SW 1271 (cell line): ENCODE results near the gene ZDHHC1.

Experiments used
- DNase-seq, 2 experiments: peaks; one replicate each; lab custom pipeline; 2025; lab: John Stamatoyannopoulos, UW

The ZDHHC1 gene

DNA sequence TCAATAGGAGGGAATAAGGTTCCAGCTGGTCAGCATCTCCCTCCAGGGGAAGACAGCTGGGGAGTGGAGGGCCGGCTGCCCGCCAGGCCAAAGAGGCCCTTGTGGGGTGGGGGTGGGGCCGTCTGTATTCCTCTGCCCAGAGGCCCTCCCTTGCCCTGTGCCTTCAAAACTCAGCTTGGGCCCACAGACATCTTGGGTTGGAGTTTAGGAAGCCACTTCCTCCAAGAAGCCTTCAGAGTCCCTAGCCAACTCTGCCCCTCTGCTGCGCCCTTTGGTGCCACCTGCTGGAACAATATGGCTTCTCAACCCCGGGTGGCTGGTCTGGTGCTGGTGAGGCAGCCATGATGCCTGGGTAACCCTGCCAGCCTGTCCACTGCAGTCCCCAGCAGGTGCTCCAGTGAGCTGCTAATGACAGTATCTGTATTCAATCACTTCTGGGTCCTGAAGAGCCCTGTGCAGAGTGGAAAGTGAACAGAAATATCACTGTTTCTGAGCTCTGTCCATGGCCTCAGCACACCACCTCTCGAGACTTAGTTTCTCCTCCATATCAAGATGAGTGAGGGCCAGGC lies 31.3 kb upstream of the ZDHHC1 start:
- peak in 1 of 2 experiments; percentile 36 for DNase-seq

DNA sequence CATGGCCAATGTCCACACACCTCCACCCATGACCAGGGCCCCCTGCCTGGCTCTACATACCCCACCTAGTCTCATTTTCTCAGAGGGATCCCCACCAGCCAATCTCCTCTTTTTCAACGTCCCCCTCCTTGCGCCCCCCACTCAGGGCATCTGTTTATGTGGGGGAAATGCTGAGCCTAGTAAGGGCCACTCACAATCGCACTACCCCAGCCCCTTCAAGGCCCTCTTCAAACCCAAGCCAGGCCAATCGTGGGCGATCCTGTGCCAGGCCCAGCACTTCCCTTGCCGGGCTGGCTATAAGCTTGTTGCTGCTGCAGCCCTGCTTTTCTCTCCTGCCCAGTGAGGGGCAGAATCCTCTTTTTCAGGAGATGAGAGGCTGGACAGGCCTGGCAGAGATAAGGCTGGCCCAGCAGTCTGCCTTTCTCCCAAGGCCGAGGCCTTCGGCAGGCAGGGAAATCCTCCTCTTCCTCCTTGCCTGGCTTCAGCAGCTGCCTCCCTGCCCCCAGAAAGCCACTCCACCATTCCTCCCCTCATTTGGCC lies 30.8 kb upstream of the ZDHHC1 start:
- DNase-seq = no peak

DNA sequence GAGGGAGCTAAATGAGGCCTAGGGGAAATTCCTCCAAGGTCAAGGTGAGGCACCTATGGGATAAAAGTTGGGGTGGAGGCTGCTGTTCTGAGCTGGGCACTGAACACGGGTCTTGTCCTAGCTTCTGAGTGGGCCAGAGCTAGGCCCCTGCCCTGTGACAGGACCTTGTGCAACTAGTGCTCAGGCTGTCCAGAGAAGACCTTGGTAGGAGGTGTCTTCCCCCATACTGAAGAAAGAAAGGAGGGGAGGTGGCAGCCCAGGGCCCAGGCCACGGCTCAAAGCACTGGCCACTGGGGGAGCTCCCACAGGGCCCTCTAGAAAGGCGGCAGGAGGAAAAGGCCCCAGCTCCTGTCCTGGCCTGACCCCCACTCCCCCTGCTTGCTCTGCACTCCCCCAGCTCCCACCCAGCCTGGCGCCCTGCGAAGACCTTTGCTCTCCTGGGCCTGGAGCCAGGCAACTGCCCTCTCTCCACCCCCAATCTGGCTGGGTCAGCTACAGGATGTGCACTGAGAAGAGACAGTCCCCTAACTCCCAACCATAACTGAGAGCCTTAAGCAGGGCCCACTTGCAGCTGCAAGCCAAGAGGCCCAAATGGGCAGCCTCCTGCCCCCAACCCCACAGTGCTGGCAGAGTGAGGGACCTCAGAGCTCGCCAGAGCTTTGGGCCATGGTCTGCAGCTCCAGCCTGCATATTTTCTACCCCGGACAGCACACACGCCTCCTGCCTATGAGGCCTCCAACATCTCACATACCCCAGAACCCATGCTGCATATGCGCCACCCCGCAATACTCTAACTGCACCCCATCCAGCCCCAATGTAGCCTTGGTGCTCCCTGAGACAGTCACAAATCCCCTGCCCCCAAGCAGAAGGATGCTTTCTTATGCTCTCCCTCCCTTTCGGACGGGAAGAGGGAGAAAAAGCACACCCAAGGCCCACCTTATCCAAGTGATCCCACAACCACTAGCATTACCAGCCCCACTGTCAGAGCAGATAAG lies 29.9 kb upstream of the ZDHHC1 start:
- DNase-seq = no peak

DNA sequence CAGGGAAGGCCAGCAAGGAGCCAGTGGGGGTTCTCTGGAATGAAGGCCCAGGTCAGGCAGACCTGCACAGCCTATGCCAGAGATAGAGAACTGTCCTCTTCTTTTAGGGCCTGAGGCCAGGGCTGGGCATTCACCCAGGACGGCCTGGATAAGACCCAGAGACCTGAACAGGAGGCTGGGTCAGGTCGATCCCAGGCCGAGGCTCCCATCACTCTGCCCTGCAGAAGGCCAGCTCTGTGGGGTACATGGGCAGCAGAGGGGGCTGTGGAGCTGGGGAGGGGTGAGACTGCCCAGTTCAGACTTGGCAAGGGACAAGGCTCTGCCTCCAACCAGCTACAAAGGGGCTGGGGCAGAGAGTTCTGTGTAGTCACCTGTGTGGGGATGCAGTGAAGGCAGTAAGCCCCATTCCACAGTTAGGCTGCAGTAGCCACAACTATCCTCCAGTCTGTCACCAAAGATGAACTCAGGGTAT lies 29.2 kb upstream of the ZDHHC1 start:
- DNase-seq = no peak

DNA sequence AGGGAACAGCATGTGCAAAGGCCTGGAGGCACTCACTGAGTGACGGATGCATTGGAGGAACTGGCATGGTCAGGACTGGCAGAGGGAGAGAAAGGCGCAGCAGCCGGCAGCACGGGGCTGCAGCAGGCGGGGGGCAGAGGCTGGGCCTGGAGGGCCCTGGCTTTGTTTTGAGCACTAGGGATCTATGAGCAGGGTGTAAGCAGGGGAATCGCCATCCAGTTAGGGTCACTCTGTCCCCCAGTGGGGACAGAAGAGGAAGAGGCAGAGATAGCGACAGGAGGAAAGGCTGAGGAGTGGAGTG lies 28.8 kb upstream of the ZDHHC1 start:
- no peak for DNase-seq

DNA sequence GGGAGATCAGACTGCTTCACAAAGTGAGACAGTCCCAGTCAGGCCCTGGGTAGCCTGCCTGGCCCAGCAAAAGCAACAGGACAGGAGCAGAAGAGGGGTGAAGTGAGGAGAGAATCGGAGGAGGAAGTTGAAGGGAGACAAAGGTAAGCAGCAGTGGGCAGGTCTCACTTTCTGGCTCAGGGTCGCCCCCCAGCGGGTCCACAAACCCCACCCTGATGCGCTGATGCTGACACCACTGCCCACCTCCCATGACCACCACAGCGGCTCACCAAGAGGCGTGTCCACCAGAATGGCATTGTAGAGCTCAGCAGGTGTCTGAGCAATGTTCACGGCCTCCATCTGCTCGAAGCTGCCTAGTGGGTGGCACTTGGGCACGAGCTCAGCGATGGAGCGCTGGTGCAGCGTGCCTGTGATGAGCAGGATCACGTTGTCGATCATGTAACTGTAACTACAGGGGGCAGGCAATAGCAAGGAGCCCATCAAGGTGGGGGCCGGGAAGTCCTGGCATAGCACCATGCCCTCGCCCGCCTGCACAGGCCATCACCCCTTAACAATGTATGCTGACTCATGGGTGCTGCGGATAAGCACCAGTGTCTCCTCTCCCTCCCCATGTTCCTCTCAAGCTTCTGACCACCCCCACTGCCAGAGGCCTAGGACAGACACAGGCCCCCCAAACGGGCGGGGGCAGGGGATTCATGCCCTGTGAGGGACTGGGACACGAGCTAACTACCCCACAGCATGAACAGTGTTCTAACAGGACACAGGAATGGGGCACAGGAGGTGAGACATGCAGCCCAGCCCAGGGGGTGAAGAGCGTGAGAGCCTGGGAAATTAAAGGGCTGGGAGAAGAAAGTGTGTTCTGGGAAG lies 28.2 kb upstream of the ZDHHC1 start:
- no peak for DNase-seq

DNA sequence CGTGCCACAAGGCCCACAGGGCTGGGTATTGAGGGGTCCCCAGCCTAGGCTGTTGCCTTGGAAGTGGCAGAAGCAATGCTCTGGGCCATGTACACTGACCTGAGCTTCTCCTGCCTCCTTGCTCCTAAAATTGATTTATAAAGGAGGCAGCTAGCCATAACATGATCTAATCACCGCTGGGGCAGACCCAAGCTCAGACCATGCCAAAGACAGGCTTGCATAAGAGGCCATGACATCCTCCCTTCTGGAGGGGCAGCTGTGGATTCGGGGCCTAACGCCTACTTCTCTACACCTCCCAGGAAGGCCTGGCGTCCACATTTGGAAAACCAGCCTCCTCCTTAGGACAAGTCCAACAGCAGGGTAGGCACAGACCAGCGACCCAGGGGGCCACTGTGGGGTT lies 27.0 kb upstream of the ZDHHC1 start:
- DNase-seq = no peak

DNA sequence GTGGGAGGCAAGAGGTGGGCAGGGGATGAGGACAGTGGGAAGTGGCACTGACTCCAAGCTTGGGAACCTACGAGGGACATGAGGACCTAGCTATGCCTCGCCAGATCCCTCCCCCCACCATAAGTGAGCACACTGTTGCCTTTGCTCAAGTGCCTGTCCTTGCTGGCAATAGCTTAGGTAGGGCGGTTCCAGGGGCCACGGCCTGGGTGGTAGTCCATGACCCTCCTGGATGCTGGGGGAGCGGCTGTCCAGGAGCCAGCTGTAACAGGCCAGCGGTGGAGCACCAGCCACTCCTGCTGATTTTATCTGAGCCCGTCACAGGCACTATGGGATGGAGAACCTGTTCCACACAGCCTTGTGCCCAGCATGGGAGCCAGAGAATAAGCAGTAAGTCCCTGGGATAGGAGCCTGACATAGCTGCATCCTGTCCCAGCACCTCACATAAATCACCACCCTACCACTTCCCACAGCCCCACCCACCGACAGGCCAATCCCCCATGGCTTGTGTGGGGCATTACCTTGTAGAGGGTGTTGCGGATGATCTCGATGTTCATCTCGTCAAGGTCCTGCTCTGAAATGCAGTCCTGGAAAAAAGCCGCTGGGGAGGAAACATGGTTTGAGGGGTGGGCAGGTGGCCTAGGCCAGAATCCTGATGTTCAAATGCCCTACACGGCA lies 26.4 kb upstream of the ZDHHC1 start:
- no peak for DNase-seq

DNA sequence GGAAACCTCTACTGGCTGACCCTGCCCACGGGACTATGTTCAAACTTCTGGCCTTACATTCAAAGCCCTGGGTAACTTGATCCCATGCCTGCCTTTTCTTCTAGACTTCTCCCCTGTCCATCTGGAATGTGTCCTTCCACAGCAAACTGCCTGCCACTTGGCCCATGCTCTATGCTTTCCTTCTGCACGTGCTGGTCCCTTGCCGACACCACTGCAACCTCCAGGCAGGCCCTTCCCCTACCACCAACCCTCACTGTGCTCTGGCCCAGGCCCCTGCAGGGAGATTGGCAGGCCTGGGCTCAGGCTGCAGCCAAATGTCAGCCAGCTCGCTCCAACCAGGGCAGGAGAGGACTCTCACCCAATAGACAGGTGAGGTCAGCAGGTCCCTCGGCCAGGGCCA lies 25.6 kb upstream of the ZDHHC1 start:
- no peak for DNase-seq

DNA sequence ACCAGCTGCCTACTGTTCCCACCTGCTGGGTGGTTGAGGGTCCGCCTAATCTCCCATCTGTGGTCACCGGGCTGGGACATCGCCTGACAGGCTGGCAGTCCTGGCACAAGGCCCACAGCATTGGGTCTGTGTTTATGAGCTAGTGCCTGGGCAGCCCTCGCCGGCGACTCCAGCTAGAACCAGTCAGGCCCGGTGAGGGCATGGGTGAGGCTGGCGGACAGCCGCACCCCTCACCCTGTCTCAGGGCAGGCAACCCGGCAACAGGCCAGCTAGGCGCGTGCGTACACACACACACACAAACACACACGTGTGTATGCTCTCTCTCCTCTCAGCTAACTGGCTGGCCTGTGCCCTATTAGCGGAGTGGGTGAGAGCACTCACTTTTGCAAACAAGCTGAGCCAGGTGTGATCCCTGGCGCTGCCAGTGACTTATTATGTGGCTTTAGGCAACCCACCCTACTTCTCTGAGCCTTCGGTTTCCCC lies 25.0 kb upstream of the ZDHHC1 start:
- no peak for DNase-seq

DNA sequence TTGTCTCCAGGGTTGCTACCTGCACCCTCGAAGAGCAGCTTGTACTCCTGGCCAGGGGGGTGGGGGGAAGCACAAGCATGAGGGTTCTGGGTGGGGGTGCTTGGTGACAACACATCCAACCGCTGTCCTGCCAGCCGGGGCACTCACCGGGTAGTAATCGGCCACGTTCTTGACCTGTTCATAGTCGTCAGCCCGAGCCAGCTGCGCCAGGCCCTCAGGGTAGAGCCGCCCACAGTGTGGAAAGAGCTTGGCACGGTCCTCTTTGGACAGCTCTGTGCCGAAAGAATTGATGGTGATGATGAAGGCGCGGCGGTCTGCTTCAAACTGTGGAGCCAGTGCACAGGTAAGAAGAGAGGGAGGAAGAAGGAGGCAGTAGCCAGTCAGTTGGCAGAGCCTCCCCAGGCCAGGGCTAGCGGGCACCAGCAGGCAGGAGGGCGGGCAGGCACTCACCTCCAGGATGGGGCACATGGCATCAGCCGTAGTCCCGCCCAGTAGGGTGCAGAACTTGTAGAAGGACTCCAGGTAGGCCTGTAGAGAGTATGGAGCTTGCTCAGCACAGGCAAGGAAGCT lies 22.6 kb upstream of the ZDHHC1 start:
- no peak for DNase-seq

DNA sequence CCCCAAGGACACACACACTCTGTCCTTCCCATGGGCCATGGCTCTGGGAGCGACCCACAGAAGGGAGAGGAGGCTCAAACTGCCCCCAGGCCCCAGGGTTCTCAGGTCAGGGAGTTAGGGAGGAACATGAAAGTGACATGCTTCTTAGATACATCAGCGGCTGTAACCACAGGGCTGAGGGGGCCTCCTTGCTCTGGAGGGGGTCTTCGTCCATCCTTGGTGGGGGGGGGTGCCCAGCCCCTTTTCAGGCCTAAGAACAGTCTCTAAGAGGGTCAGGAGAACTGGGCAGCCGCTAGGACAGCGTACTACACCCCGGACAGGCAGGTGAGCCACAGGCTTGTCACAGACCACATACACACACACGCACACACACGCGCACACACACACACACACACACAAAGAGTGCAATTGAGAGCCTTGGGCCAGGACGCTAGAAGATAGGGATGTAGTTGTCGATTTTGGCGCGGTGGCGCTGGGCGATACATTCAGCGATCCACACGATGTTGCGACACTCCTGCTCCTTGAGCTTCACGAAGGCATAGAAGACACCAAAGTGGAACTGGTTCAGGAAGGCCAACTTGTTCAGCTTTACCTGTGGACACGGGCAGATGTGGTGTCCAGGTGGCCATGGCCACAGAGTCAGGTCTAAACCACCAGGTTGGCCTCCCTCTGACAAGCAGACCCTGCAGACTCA lies 22.0 kb upstream of the ZDHHC1 start:
- no peak for DNase-seq

DNA sequence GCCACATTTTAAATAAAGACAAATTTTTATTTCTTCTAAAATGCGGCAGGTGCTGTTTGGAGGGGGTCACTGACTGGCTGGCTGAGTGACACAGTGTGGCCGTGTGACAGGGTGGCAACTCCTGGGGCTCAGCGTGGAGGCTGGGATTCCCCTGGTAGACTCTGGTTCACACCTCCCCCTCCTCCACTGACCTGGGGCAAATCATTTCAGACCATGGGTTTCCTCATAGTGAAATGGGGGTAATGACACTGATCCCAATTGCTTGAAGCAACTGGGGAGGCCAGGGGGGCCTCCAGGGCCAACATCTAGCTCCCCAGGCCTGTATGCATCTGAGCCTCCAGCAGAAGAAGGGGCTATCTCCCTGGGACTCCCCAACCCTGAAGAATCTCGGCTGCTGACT lies 21.2 kb upstream of the ZDHHC1 start:
- no peak for DNase-seq

DNA sequence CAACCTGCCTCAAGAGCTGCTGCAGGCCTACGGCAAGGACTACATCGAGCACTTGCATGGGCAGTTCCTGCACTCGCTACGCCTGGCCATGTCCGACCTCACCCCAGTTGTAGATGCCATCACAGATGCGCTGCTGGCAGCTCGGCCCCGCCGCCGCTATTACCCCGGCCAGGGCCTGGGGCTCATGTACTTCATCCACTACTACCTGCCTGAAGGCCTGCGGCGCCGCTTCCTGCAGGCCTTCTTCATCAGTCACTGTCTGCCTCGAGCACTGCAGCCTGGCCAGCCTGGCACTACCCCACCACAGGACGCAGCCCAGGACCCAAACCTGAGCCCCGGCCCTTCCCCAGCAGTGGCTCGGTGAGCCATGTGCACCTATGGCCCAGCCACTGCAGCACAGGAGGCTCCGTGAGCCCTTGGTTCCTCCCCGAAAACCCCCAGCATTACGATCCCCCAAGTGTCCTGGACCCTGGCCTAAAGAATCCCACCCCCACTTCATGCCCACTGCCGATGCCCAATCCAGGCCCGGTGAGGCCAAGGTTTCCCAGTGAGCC lies 20.4 kb upstream of the ZDHHC1 start:
- no peak for DNase-seq

DNA sequence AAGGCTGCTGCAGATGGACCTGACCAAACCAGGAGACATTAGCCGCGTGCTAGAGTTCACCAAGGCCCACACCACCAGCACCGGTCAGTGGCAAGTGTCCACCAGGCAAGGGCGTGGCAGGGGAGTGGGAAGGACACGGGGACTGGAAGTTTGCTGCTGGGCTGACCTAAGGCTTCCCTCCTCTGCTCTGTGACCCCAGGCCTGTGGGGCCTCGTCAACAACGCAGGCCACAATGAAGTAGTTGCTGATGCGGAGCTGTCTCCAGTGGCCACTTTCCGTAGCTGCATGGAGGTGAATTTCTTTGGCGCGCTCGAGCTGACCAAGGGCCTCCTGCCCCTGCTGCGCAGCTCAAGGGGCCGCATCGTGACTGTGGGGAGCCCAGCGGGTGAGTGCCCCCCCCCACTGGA lies 19.5 kb upstream of the ZDHHC1 start:
- no peak for DNase-seq

DNA sequence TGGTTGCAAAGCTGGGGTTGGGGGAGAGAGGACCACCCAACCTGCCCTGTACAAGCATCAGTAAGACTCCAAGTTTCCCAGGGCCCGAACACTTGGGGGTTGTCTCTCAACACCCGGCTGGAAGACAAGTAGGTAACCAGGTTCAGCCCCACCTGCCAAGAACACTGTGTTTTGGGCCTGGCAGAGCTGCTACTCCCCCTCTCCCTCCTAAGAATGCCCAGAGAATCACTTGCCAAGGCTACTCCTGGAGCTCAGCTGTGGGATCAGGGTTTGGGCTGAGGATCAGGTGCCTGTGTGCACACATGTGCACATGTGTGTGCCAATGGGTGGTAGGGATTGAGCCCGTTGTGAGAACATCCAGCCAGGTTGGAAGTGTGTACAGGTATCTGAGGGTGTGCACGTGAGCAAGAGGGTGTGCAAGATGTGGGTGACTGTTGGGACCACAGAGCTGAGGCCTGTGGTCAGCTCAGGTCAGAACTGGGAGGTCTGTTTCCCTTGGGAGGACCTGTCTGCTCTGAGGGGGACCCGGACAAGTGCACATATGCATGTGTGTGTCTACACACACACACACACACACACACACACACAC lies 16.9 kb upstream of the ZDHHC1 start:
- DNase-seq = no peak

DNA sequence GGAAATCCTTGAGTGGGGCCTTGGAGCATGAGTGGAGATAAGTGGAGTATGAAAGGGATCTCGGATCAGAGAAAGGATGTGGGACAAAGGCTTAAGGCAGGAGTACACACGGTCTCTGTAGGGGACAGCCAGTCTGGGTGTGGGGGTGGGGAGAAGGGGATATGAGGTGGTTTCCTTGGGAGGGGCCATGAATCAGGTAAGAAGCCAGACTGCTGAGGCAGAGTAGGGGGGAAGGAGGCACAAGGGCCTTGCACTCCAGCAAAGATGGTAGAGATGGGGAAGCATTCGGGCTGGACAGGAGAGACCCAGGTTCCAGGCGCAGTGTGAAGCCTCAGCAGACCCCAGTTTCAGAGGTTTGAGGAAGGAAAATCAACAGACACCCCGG lies 16.2 kb upstream of the ZDHHC1 start:
- DNase-seq = no peak

DNA sequence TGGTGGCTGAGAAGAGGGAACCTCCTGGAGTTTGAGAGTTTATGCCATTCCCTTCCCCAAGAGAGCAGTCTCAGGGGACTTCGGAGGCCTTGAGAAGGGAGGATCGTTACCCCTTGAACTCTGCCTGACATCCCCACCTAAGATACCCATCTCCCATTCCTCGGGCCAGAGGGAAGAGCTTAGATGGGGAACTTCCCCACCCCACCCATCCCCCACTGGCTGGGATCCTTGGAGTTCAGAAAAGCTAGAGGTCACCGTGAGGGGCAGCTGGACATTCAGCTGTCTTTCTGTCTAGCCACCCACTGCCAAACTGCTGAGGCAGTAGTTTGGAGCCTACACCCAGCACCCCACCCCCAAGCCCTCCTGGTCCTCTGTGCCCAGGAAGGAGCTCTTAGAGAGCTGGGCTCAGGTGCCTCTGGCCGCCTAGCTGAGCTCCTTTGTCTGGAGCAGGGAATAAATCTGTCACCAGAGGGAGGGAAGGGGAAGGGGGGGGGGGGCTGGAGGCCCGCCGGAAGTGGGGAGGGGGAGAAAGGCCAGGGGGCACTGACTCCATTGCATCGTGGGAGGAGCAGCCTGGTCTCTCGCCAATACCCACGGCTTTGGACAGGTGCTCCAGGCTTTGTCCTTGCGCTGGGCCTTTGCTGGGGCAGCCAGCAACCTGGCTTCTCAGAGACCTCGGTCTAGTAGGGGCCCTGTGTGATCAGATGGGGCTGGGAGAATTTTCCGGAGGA lies 15.7 kb upstream of the ZDHHC1 start:
- no peak for DNase-seq
